GM19043 (cell line): ENCODE results near the gene GAN.

Experiments used
- ATAC-seq: cut with Tn5 transposase; IDR thresholded peaks from one replicate; pipeline ENCODE4 v1.9.1; 2021; ENCODE audit warnings: low read depth; ENCODE audit not compliant: unreplicated experiment

GAN gene

DNA sequence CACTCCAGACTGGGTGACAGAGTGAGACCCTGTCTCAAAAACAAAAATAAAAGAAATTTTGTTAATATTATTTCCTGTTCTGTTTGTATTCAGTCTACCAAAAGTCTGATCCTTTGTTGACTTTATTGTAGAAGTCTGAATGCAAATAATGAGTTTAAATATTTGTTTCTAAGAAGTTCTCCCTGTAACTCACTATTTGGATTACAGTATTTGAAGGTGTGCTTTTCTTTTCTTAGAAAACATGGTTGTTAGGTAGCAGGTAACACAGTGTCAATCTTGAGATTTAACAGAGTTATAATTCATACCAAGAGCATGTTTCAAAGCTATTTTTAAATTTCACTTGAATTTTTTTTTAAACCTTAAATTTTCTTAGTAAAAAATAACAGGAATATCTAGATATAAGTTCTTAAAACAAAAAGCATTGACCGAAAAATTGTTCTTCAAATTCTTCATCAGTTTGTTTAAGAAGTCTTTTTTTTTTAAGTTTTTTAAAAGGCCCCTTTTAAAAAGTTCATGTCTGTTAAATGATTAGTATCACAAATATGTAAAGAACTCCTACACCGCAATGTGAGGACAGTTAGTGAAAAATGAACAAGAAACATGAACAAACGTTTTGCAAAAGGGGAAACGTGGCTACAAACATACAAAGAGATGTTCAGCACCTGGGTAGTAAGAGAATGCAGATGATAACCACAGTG is 35.0 kb downstream of the GAN start:
- ATAC-seq, result no peak

DNA sequence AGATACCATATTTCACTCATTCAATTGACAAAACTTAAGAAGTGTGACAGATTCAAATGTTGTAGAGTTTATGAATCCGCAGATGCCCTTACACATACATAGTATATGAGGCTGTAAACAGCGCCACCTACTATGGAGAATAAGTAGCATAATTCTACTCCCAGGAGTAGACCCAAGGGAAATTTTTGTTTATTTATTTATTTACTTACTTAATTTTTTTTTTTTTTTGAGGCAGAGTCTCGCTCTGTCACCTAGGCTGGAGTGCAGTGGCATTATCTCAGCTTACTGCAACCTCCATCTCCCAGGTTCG is 35.5 kb downstream of the GAN start:
- no peak for ATAC-seq

DNA sequence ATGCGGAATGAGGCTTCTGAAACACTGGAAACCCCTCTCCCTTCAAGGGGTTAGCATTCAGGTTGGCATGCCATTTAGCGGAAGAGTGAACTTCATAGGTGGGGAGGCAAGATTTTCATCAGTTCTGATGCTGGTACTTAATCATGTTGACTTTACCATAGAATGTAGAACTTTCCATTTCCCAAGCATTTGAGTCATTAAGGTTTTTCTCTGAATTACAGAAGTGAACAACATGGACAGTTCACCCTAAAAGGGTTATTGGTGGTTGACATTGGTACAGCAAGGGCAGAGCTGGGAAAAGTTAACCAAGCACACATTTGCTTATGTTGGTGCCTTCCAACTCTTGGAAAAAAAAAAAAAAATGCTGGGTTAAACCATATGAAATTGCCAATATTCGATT is 39.1 kb downstream of the GAN start:
- no peak for ATAC-seq

DNA sequence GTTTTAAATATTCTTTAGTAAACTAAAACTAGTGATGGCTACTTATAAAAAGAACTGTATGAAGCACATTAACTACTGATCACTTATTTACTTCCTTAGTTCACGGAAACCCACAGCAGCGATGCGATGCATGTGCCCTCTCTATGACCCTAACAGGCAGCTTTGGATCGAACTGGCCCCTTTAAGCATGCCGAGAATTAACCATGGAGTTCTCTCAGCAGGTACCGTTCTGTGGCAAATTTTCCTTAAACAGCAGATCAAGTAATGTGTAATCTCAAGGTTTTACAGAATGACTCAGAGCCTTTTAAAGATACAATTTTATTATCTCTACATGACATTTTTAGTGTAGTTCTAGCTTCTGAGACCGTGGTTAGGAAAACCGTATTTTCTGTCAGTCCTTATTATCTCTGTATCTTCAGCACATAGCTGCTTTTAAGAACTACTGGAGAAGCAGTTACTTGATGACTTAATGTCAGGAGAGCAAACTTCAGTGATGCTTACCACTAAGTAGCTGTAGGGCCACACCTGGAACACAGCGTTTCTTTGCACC is 43.0 kb downstream of the GAN start:
- ATAC-seq, result no peak

DNA sequence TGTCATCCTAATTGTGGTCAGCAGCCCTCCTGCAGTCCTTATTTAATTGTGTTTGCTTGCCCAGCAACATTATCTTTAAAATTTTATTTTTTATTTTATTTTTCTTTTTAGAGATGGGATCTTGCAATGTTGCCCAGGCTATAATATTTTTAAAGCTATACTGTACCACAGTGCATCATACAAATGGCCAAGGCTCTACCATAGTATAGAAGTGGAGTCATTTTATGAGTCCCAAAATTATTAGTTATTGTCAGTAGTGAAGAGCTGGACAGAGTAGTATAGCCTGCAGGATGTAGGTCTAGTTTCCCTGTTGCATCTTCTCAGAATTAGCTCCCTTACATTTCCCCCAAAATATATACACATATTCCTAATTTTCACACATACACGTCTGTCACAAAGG is 44.1 kb downstream of the GAN start:
- ATAC-seq, result no peak

DNA sequence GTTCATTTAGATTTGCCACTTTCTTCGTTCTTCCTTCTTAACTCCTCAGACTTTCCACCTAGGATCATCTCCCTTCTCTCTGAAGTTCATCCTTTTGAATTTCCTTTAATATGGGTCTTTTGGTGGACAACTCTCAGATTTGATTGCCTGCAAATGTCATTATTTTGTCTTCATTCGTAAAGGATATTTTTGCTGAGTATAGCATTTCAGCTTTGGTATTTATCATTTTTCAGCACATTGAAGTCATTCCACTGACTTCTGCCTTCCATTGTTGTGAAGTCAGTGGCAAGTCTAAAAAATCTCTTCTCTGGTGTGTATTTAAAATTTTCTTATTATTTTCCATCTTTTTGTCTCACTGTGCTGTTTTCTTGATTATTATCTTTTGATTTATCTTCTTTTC is 45.4 kb downstream of the GAN start:
- no peak for ATAC-seq

DNA sequence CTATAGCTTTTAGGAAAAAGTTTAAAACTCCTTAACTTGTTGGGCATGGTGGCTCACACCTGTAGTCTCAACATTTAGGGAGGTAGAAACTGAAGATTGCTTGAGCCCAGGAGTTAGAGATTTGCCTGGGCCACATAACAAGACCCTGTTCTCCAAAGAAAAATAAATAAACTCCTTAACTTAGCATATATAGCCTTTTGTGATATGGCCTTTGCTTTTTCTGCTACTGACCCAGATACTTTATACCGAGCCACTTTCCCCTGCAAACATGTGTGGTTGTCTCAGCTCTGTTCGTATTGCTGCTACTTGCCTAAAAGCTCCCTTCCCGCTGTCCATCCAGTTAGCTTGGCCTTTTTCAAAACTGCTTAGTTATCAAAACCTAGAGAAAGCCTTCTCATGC is 51.0 kb downstream of the GAN start:
- ATAC-seq, result no peak

DNA sequence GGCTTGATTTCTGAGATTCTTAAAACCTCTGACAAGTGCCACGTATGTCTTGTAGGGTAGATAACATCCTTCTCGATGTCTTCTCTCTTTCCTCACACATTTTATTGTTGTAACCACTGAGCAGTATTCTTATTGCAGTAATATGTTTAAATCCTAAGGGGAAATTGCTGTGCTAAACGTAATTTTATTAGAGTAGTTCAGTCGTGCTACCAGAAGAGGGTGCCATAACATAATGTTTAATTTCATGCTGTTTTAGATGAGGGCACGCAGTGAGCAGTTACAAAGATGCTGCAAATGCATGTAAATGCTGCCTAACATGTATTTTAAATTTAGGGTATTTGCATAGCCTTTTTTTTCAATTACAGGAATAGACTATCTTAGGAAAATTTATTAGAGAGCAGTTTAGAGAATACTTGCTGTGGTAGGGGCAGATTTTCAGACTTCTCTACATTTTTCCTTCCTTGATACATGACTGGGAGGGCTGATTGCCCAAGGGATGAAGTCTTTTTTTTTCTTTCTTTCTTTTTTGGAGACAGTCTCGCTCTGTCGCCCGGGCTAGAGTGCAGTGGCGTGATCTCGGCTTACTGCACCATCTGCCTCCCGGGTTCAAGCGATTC is 51.7 kb downstream of the GAN start:
- peak; percentile 49 for ATAC-seq

DNA sequence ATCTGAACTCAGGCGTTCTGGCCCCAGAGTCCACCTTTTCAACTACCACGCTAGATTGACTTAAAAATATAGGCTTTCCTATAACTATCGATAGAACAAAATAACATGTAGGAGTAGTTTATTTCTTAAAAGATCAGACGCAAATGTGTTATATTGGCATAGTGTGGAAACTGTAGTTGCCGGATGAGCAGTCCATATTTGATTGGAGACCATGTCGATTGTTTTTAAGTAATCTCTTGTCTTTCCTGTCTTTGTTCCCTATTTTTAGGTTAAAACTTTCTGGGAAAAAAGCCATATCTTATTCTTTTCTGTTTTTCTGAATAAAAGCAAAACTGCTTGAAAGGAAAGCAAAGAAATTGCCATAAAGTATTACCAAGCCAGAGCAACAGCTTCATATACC is 53.1 kb downstream of the GAN start:
- no peak for ATAC-seq

DNA sequence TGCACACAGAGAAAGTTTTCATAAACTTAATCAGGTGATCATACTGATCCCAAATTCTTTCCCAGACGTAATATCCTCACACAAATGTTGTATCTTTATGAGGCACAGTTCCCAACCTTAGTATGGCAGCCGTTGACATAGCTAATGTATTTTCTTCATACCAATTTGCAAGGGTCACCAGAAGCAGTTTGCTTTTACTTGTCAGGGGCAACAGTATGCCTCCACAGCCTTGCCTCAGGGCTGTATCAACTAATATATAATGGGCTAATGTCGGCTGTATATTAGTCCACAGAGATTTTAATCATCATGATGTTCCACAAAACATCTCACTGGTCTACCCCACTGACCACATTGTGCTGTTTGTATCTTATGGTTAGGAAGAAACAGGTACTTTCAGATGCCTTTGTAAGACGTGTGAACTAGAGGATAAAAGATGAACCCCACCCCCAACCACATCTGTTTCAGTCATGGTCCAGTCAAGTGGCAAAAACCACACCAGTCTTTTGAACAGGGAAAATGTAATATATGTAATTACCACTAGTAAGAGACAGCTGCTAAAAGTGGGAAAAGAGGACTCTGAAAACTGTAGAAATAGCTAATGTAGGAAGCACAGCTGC is 55.2 kb downstream of the GAN start:
- ATAC-seq, result no peak

DNA sequence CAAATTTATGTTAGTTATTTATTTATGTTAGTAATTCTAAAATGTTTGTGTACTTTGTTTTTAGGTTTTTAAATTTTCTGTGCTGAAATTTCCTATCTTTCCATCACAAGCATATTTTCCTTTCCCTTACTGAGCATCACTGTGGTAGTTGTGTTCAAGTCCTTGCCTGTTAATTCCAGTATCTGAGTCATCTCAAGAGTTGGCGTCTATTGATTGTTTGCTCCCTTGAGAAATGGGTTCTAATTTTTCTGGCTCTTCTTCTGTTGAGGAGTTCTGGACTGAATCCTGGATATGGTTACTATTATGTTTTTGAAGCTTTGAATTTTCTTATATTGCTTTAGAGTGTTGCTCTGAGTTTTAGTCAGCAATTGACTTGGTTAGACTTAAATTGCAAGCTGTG is 56.3 kb downstream of the GAN start:
- ATAC-seq, result no peak

DNA sequence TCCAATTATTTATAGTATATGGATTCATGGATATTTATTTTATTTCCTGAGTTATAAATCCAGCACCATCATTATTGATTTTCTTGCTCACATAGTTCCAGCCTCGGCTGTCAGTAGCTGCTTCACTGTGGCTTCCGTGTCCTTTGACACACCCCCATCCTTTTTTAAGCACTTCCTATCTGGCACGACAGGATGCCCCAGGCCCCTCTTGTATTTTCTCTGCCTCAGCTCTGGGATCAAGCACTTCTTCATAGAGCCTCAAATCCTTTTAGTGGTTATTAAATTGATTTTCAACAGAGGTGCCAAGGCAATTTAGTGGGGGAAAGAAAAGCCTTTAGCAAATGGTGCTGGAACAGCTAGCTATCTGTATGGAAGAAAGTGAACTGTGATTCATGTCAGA is 59.8 kb downstream of the GAN start:
- ATAC-seq, result no peak

DNA sequence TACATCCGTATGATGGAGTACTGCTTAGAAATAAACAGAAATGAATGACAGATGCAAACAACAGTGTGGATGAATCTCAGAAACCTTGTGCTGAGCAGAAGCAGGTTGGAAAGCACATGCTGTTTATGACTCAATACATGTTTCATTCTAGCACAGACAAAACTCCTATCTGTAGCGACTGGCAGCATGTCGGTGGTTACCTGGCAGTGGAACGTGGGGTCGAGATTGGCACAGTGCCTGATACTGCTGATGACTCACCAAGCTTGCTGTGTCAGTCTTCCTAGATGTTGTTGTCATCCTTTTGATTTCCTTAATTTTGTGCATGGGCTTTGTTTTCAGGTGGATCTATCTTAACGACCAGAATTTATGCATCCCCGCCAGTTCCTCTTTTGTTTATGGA is 62.1 kb downstream of the GAN start:
- ATAC-seq, result no peak

DNA sequence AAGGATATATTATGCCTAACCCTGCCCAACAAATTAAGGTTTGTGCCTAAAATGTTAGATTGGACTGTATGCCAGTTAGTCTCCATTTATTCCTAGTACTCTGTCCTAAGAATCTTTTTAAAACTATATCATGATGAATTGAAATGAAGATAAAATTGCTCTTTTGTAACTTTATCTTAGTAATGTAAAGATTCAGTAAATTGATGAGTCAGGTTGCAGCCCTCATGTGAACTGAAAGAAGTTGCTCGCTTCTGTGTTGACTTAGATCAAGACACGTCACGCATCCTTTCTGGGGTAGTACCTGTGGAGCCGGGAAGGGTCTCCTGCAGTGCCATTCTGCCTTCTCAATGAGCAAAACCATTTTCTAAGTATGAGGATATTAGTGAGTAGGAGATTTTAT is 63.3 kb downstream of the GAN start:
- ATAC-seq, result no peak

DNA sequence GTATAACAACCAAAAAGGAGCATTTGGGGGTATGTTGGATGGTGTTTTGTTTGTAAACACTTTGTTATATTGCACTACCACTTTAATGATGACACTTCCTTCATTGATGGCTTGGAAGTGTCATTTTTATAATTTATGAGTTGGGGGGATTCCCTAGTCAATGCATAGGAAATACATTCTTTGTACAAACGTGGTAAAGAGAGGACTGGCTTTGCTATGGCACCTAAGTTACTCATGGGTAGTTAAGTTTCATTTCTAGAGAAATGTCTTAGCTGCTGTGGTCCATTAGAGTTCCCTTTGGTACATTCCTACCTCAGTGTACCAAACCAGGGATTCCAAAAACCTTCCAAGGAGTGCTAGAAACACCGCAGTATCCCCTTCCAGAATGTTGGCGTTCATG is 66.2 kb downstream of the GAN start:
- ATAC-seq, result no peak

DNA sequence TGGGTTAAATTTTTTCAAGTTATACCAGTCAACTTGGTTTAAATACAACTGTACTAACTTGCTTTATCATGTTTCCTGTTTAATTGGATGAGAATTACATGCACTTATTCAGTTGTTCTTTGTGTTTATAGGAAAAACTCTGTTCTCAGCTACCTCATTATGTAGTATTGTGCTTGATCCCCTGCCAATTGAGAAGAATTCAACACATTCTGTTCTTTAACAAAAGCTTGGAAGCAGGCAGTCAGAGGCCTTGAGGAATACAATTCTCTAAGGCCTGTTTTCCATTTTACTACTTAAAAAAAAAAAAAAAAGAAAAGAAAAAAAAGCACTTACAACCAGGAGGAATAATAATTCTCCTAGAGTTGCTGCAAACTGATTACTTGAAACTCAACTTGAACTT is 69.2 kb downstream of the GAN start:
- no peak for ATAC-seq

DNA sequence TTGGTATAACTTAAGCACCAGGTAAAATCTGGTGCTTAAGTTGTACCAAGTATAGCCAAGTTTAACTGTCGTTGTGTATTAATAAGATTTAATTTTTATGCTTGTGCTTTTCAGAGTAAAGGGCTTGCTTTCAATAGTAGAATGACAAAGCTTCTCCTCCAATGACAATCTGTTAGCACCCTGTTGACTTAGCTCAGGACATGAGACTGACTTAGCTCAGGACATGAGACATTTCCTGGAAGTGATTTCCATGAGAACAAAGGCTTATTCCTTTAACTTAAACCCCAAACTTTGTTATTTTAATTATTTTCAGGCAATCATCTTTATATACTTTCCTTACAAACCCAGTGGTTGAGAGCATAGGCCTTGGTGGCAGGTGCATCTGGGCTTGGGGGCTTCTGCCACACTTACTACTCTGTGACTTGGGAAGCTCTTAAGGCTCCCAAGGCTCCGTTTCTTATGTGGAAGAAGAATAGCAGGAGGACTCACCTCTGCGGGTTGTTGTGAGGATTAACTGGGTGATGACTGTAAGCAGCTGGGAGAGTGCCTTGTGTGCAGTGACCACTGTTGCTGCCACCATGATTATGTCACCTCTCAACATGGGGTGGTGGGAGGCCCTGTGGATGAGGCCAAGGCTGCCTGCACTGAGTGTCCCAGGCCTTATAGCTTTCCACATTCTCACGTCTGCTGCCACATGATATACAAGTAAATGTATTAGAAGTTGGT is 70.4 kb downstream of the GAN start:
- ATAC-seq, result no peak

DNA sequence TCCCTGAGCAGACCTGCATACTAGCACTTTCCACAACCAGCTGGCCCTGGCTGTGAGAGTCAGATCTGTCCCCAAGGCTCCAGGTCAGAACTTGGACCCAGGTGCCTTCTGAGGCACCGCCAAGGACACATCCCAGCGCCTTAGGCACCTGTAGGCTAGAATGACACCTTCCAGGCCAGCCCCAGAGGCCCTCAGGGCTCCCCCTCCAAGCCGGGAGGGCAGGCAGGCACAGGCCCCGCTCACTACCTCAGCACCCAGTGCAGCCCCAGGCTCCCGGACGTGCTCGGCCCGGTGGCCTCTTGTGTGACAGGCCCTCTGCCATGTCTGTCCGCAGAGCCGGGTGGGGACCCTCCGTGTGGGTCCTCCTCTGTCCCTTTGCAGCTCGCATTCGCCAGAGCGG is 73.6 kb downstream of the GAN start:
- no peak for ATAC-seq

DNA sequence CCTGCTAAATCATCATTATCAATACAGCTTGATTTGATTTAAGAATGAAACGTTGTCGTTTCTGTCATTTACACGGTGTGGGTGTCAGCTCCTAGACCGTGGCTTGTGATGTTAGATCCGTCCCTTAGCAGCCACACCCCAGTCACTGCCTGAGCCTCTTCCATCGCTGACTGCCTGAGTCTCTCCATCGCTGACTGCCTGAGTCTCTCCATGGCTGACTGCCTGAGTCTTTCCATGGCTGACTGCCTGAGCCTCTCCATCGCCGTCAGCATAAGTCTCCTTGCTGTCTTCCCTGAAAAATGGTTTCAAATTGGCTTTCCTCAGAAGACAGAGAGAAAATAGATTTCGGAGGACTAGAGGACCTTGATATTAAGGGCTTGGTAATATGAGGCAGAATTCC is 76.1 kb downstream of the GAN start:
- ATAC-seq, result no peak

DNA sequence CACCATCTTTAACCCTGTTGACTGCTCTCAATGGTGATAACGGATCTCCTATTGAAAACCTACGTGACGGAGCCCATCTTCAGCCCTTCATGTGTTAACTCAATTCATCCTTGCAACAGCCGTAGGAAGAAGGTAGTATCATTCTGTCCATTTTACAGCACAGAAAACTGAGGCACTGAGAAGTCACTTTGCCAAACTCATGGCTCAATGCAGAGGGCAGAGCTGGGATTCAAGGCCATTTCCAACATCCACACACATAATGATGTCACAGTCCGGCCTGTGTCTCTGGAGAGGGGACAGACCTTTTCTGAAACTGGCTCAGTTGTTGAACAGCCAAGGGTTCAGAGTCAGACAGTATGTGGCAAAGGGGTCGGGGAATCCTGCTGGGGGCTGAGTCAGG is 77.2 kb downstream of the GAN start:
- ATAC-seq, result no peak

DNA sequence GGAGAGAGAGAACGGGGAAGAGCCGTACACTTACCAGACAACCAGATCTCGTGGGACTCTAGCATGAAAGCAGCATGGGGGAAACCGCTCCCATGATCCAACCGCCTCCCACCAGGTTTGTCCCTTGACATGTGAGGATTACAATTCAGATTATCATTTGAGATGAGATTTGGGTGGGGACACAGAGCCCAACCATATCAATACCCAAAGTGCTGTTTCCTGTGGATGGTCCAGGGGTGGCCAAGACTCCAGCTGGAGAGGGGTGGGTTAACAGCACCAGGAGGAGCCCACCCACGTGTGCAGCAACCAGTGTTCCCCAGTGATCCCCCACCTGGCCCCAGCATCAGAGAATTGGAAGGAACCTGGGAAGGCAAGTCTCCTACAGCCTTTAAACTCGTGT is 79.7 kb downstream of the GAN start:
- ATAC-seq, result no peak
